GM23248 (cell line): ENCODE measurements around the gene CFAP91. TPM values are rescaled to one million over a fixed set of nuclear protein-coding genes. Genes with fewer than 3 reads are reported as not detected.

Experiments
- DNase-seq: peaks from one replicate; pipeline ENCODE4 v3.0.0-alpha.2; 2015
- H2AFZ ChIP-seq: fragments of 200-600 bp; sonication (generic); 2 replicates; pipeline ENCODE4 v1.6.1; 2016; ENCODE audit warnings: antibody characterized with exemption
- H3F3A ChIP-seq: fragments of 200-600 bp; sonication (generic); 2 replicates; pipeline ENCODE4 v1.6.1; 2016; ENCODE audit warnings: mild to moderate bottlenecking, antibody characterized with exemption, mixed run types; ENCODE audit not compliant: insufficient read depth
- H3K27ac ChIP-seq: fragments of 200-600 bp; sonication (generic); 2 replicates; pipeline ENCODE4 v1.5.1; 2016; ENCODE audit warnings: mild to moderate bottlenecking
- H3K27me3 ChIP-seq: fragments of 200-600 bp; sonication (generic); replicated peaks from 2 replicates; pipeline ENCODE4 v1.6.1; 2016; ENCODE audit warnings: mild to moderate bottlenecking; ENCODE audit not compliant: insufficient read depth
- H3K36me3 ChIP-seq: fragments of 200-600 bp; sonication (generic); 2 replicates; pipeline ENCODE4 v1.6.1; 2016; ENCODE audit warnings: low read depth, mild to moderate bottlenecking
- H3K4me1 ChIP-seq: fragments of 200-600 bp; sonication (generic); 2 replicates; pipeline ENCODE4 v1.6.1; 2016; ENCODE audit warnings: mild to moderate bottlenecking; ENCODE audit not compliant: insufficient read depth
- H3K4me2 ChIP-seq: fragments of 200-600 bp; sonication (generic); one replicate; pipeline ENCODE4 v1.6.1; 2016; ENCODE audit warnings: mild to moderate bottlenecking; ENCODE audit not compliant: unreplicated experiment
- H3K4me3 ChIP-seq: fragments of 200-600 bp; sonication (generic); 2 replicates; pipeline ENCODE4 v1.5.1; 2016; ENCODE audit warnings: mild to moderate bottlenecking
- H3K79me2 ChIP-seq: fragments of 200-600 bp; sonication (generic); 2 replicates; pipeline ENCODE4 v1.6.1; 2016; ENCODE audit warnings: mild to moderate bottlenecking; ENCODE audit not compliant: insufficient read depth
- H3K9ac ChIP-seq: fragments of 200-600 bp; sonication (generic); 2 replicates; pipeline ENCODE4 v1.6.1; 2016; ENCODE audit warnings: mild to moderate bottlenecking
- H3K9me2 ChIP-seq: fragments of 200-600 bp; sonication (generic); 2 replicates; pipeline ENCODE4 v1.6.1; 2016; ENCODE audit warnings: mixed run types, mild to moderate bottlenecking, moderate library complexity; ENCODE audit not compliant: insufficient read depth
- H3K9me3 ChIP-seq: fragments of 200-600 bp; sonication (generic); one replicate; pipeline ENCODE4 v1.6.1; 2017; ENCODE audit warnings: low read depth
- H4K20me1 ChIP-seq: fragments of 200-600 bp; sonication (generic); 2 replicates; pipeline ENCODE4 v1.6.0; 2016; ENCODE audit not compliant: insufficient read depth
- EZH2 ChIP-seq: fragments of 200-600 bp; sonication (generic); IDR thresholded peaks from 2 replicates; pipeline ENCODE4 v1.6.1; 2018; ENCODE audit warnings: antibody characterized with exemption, mild to moderate bottlenecking; ENCODE audit not compliant: insufficient read depth, poor library complexity, severe bottlenecking
- EZH2phosphoT487 ChIP-seq: fragments of 200-600 bp; sonication (generic); IDR thresholded peaks from 2 replicates; pipeline ENCODE4 v1.6.1; 2018; ENCODE audit warnings: antibody characterized with exemption, moderate library complexity, mild to moderate bottlenecking, low read depth; ENCODE audit not compliant: insufficient read depth
- WGBS, 2 experiments: methylation state at CpG; one replicate each; pipeline ENCODE4 v1.1.6; 2015 to 2017; ENCODE audit warnings: low lambda C conversion rate in 2 of 2, low coverage in 1 of 2; ENCODE audit errors: missing lambda C conversion rate in 2 of 2; 5-methylcytosine and 5-hydroxymethylcytosine counted together
- in situ Hi-C: fragments of 300-500 bp; cut with MboI; formaldehyde crosslinking; loops from 2 replicates; pipeline ENCODE4 v1.15.0; 2020
- polyA plus RNA-seq: library from polyadenylated mRNA; unstranded; fragments of >200 nt; fragmentation: Nextera tagmentation; extraction: Ambion mirVana; gene quantifications from 2 replicates; pipeline ENCODE4 v1.2.1, GENCODE V29; 2016
- total RNA-seq: library from RNA; depleted of rRNA; stranded (reverse); fragments of >200 nt; shearing (Covaris generic); gene quantifications from 2 replicates; pipeline ENCODE4 v1.2.3, GENCODE V29; 2014; rRNA removed

CFAP91 gene
- total and polyA plus RNA-seq, 2 experiments from 2014 or later, result not detected

DNA sequence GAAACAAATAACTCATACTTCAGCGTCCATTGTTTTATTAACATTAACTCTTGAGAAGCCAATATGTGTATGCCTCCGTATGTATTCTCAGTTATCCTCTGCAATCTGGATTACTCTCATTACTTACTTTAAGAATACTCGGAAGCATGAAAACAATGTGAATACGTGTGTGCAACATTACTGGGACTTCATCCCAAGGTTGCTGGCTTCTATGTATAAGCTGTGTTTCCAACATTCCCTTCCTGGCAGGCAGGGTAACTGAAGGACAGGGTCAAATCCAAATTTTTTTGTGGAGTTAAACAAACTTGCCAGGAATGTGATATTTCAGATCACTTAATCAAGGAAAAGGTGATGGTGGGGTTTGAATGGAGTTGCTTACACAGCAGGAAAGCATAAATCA lies 44.5 kb downstream of the CFAP91 start:
- Histone ChIP-seq H3K27ac (no peak overlapping the region), H2AFZ (no peak overlapping the region), H3K9me2 (no peaks in the 10 kb centered on the region), H3K4me1 (no peaks in the 10 kb centered on the region), H3F3A (no peaks in the 10 kb centered on the region), H3K9ac (no peak overlapping the region), H3K27me3 (peaks cover 17% of the 10 kb centered on the region), H3K4me3 (no peak overlapping the region), H3K4me2 (no peak overlapping the region), H3K9me3 (no peaks in the 10 kb centered on the region), H4K20me1 (no peaks in the 10 kb centered on the region), H3K36me3 (no peaks in the 10 kb centered on the region), H3K79me2 (no peaks in the 10 kb centered on the region)
- TF ChIP-seq EZH2phosphoT487 (no peak), EZH2 (no peak)
- 43% methylated on average over 4 of the region's 4 CpGs for WGBS, 2 experiments
- in situ Hi-C loops, result no loop called here
- DNase-seq, result no peak

- H3K9me2 ChIP-seq, result no peaks in the 10 kb centered on the region
- H3K9me3 ChIP-seq, result no peaks in the 10 kb centered on the region
- H3K4me3 ChIP-seq, result no peak overlapping the region
- H3K9ac ChIP-seq, result no peak overlapping the region
- DNase-seq, result no peak
- H3K27me3 ChIP-seq, result peaks cover 17% of the 10 kb centered on the region
- in situ Hi-C loops, result no loop called here
- no peak for TF ChIP-seq EZH2phosphoT487
- TF ChIP-seq EZH2, result no peak
- H3K79me2 ChIP-seq, result no peaks in the 10 kb centered on the region
- H3K36me3 ChIP-seq, result no peaks in the 10 kb centered on the region
- H3F3A ChIP-seq, result no peaks in the 10 kb centered on the region
- H2AFZ ChIP-seq, result no peak overlapping the region
- 33 to 53% methylated on average over 1 of the region's 1 CpG for WGBS, 2 experiments
- H3K4me1 ChIP-seq, result no peaks in the 10 kb centered on the region
- no peaks in the 10 kb centered on the region for H4K20me1 ChIP-seq
- H3K27ac ChIP-seq, result no peak overlapping the region
- H3K4me2 ChIP-seq, result no peak overlapping the region
Observed at GRCh38 chr3:119748991-119749390, 46.2 kb downstream of the CFAP91 start.

DNA sequence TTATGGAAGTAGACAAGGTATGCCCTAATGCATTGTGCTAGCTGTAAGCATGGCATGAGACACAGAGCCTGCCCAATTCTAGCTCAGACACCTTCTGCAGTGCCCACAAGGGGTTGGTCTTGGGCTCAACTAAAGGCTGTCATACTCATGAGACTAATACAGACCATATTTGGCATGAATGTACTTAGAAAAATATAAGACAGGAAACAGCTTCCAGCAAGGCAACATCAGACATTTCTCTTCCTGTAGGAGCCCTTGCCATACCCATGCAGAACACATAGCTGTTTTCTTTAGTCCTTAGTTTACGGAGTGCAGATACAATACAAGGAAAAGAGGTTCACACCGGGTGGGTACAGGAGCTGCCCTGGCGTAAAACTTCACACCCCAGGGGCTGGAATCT lies 48.6 kb downstream of the CFAP91 start:
- no peaks in the 10 kb centered on the region for H4K20me1 ChIP-seq
- H3K9me2 ChIP-seq, result no peaks in the 10 kb centered on the region
- H3K4me2 ChIP-seq, result no peak overlapping the region
- H3K27me3 ChIP-seq, result peaks cover 20% of the 10 kb centered on the region
- no peak overlapping the region for H3K4me3 ChIP-seq
- no peak for TF ChIP-seq EZH2
- no peak for TF ChIP-seq EZH2phosphoT487
- no peak for DNase-seq
- no peaks in the 10 kb centered on the region for H3K36me3 ChIP-seq
- WGBS, 2 experiments, result 45 to 62% methylated on average over 3 of the region's 3 CpGs
- in situ Hi-C loops, result no loop called here
- no peak overlapping the region for H2AFZ ChIP-seq
- no peaks in the 10 kb centered on the region for H3F3A ChIP-seq
- H3K27ac ChIP-seq, result no peak overlapping the region
- H3K79me2 ChIP-seq, result no peaks in the 10 kb centered on the region
- no peak overlapping the region for H3K9ac ChIP-seq
- H3K9me3 ChIP-seq, result no peaks in the 10 kb centered on the region
- no peaks in the 10 kb centered on the region for H3K4me1 ChIP-seq

Other genes starting within 250 kb of the CFAP91 start
- 78.8 and 105 TPM in 2 replicates for gene TMEM39A, start 239.4 kb upstream of the CFAP91 start, total RNA-seq
- gene TMEM39A, start 239.4 kb upstream of the CFAP91 start, polyA plus RNA-seq, result 37.9 and 41.1 TPM in 2 replicates
- gene POGLUT1, start 234.1 kb upstream of the CFAP91 start, total RNA-seq, result 10.9 and 20.8 TPM in 2 replicates
- 18.7 and 24.5 TPM in 2 replicates for gene POGLUT1, start 234.1 kb upstream of the CFAP91 start, polyA plus RNA-seq
- 45.3 and 54.3 TPM in 2 replicates for gene TIMMDC1, start 204.5 kb upstream of the CFAP91 start, total RNA-seq
- 160 and 163 TPM in 2 replicates for gene TIMMDC1, start 204.5 kb upstream of the CFAP91 start, polyA plus RNA-seq
- gene CD80, start 143.4 kb upstream of the CFAP91 start, total RNA-seq, result not detected in 2 replicates
- gene CD80, start 143.4 kb upstream of the CFAP91 start, polyA plus RNA-seq, result 0.08 TPM in 1 of 2 replicates, not detected in the other
- gene ADPRH, start 123.5 kb upstream of the CFAP91 start, total RNA-seq, result 2.1 and 6.6 TPM in 2 replicates
- gene ADPRH, start 123.5 kb upstream of the CFAP91 start, polyA plus RNA-seq, result 1.7 and 2.3 TPM in 2 replicates
- not detected in 2 replicates for gene PLA1A, start 105.1 kb upstream of the CFAP91 start, total RNA-seq
- gene PLA1A, start 105.1 kb upstream of the CFAP91 start, polyA plus RNA-seq, result not detected in 2 replicates
- not detected in 2 replicates for gene POPDC2, start 42.4 kb upstream of the CFAP91 start, total RNA-seq
- 0.74 and 1.2 TPM in 2 replicates for gene POPDC2, start 42.4 kb upstream of the CFAP91 start, polyA plus RNA-seq
- 7.0 and 27.7 TPM in 2 replicates for gene COX17, start 25.6 kb upstream of the CFAP91 start, total RNA-seq
- 53.3 and 56.7 TPM in 2 replicates for gene COX17, start 25.6 kb upstream of the CFAP91 start, polyA plus RNA-seq
- not detected in 2 replicates for gene NR1I2, start 79.1 kb downstream of the CFAP91 start, total RNA-seq
- 0.06 TPM in 1 of 2 replicates, not detected in the other for gene NR1I2, start 79.1 kb downstream of the CFAP91 start, polyA plus RNA-seq